ENCODE data around the gene DHX34.

DNA sequence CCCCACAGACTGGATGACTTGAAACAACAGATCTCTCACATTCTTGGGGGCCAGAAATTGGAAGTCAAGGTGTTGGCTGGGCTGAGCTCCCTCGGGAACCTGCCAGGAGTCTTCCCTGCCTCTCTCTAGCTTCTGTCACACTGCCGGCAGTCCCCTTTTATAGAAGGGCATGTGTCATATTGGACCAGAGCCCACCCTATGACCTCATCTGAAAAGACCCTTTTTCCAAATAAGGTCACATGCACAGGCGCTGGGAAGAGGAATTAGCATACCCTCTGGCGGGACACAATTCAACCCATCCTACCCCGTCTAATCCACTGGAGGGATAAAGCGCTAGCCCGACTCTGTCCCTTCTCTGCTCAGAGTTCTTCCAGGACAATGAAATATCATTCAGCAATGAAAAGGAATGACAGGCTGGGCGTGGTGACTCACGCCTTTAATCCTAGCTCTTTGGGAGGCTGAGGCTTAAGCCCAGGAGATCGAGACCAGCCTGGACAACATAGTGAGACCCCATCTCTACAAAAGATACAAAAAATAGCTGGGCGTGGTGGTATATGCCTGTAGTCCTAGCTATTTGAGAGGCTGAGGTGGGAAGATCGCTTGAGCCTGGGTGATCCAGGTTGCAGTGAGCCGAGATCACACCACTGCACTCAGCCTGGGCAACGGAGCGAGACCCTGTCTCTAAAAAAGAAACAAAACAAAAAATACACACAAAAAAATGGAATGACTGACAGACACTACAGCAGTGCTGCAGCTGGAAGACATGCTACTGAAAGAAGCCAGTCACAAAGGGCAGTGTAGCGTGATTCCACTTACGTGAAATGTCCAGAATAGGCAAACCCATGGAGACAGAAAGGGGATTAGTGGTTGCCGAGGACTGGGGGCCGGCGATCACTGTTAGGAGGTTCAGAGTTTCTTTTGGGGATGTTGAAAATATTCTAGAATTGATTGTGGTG is 41.7 kb downstream of the DHX34 start:
- TF ChIP-seq ZBTB20 (tag by site-specific recombination; IDR thresholded peaks at IDR 0.05) (no peak), ZNF394 (tag by site-specific recombination; IDR thresholded peaks at IDR 0.05; ENCODE audit: borderline replicate concordance) (no peak), ZNF302 (tag by site-specific recombination; IDR thresholded peaks at IDR 0.05; ENCODE audit: low read depth) (no peak), HOXC10 (CRISPR knock-in tag; IDR thresholded peaks at IDR 0.05) (no peak), ZNF513 (tag by site-specific recombination; IDR thresholded peaks at IDR 0.05) (no peak), ZNF175 (tag by site-specific recombination; IDR thresholded peaks at IDR 0.05) (no peak)
- TF ChIP-seq, protein P1, sequence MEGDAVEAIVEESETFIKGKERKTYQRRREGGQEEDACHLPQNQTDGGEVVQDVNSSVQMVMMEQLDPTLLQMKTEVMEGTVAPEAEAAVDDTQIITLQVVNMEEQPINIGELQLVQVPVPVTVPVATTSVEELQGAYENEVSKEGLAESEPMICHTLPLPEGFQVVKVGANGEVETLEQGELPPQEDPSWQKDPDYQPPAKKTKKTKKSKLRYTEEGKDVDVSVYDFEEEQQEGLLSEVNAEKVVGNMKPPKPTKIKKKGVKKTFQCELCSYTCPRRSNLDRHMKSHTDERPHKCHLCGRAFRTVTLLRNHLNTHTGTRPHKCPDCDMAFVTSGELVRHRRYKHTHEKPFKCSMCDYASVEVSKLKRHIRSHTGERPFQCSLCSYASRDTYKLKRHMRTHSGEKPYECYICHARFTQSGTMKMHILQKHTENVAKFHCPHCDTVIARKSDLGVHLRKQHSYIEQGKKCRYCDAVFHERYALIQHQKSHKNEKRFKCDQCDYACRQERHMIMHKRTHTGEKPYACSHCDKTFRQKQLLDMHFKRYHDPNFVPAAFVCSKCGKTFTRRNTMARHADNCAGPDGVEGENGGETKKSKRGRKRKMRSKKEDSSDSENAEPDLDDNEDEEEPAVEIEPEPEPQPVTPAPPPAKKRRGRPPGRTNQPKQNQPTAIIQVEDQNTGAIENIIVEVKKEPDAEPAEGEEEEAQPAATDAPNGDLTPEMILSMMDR (tag by site-specific recombination; IDR thresholded peaks at IDR 0.05): no peak
- TF ChIP-seq, protein P2, sequence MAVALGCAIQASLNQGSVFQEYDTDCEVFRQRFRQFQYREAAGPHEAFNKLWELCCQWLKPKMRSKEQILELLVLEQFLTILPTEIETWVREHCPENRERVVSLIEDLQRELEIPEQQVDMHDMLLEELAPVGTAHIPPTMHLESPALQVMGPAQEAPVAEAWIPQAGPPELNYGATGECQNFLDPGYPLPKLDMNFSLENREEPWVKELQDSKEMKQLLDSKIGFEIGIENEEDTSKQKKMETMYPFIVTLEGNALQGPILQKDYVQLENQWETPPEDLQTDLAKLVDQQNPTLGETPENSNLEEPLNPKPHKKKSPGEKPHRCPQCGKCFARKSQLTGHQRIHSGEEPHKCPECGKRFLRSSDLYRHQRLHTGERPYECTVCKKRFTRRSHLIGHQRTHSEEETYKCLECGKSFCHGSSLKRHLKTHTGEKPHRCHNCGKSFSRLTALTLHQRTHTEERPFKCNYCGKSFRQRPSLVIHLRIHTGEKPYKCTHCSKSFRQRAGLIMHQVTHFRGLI (tag by site-specific recombination; IDR thresholded peaks at IDR 0.05): no peak
- TF ChIP-seq, protein P3, sequence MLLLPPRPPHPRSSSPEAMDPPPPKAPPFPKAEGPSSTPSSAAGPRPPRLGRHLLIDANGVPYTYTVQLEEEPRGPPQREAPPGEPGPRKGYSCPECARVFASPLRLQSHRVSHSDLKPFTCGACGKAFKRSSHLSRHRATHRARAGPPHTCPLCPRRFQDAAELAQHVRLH (tag by site-specific recombination; IDR thresholded peaks at IDR 0.05): no peak
